HG03097 (cell line): Measurements from ENCODE around the gene GPR32.
"Not testable (repeated sequence)": the region's sequence is repeated elsewhere in the genome, so short reads cannot be mapped to it uniquely, and the experiment has no call there.

Source experiments
- ATAC-seq: cut with Tn5 transposase; IDR thresholded peaks from one replicate; pipeline ENCODE4 v1.9.1; 2021; ENCODE audit not compliant: unreplicated experiment, low FRiP score

The GPR32 gene

GRCh38 chr19:50797781-50798658 lies 27.8 kb downstream of the GPR32 start:
- ATAC-seq: no peak

GRCh38 chr19:50798659-50799546 lies 28.6 kb downstream of the GPR32 start:
- no peak for ATAC-seq

GRCh38 chr19:50799547-50799851 lies 29.2 kb downstream of the GPR32 start:
- ATAC-seq: no peak

GRCh38 chr19:50801107-50801506 lies 30.8 kb downstream of the GPR32 start:
- ATAC-seq: no peak

- no peak for ATAC-seq
Observed at GRCh38 chr19:50803633-50804419, 33.6 kb downstream of the GPR32 start.

GRCh38 chr19:50804420-50805272 lies 34.4 kb downstream of the GPR32 start:
- ATAC-seq: peak; percentile 90

- ATAC-seq: no peak
Observed at GRCh38 chr19:50808856-50809255, 38.6 kb downstream of the GPR32 start.

GRCh38 chr19:50811622-50812238 lies 41.5 kb downstream of the GPR32 start:
- ATAC-seq: not testable (repeated sequence)

GRCh38 chr19:50812474-50812873 lies 42.2 kb downstream of the GPR32 start:
- ATAC-seq: no peak

- no peak for ATAC-seq
Observed at GRCh38 chr19:50814883-50815282, 44.6 kb downstream of the GPR32 start.

GRCh38 chr19:50815439-50815838 lies 45.2 kb downstream of the GPR32 start:
- no peak for ATAC-seq

- ATAC-seq: peak; percentile 46
Observed at GRCh38 chr19:50817941-50818858, 47.9 kb downstream of the GPR32 start.

- ATAC-seq: no peak
Observed at GRCh38 chr19:50818859-50819472, 48.7 kb downstream of the GPR32 start.

- ATAC-seq: no peak
Observed at GRCh38 chr19:50819636-50820035, 49.4 kb downstream of the GPR32 start.

- ATAC-seq: no peak
Observed at GRCh38 chr19:50820086-50820485, 49.8 kb downstream of the GPR32 start.

- no peak for ATAC-seq
Observed at GRCh38 chr19:50820549-50821247, 50.4 kb downstream of the GPR32 start.

GRCh38 chr19:50821248-50821612 lies 51.0 kb downstream of the GPR32 start:
- ATAC-seq: no peak
